CD8-positive, alpha-beta memory T cell (primary cell): Measurements from ENCODE around the gene C6orf62. TPM values are rescaled to one million over a fixed set of nuclear protein-coding genes. Genes with fewer than 3 reads are reported as not detected.
"Not testable (repeated sequence)": the region's sequence is repeated elsewhere in the genome, so short reads cannot be mapped to it uniquely, and the experiment has no call there.

ENCODE experiments used
- CTCF ChIA-PET: fragments of 350-600 bp; sonication (Branson Sonifier 250); formaldehyde crosslinking; loops from one replicate; lab custom pipeline; 2021; ENCODE audit warnings: antibody characterized with exemption; lab: Charles Lee
- POLR2A ChIA-PET: fragments of 350-600 bp; sonication (Branson Sonifier 250); formaldehyde crosslinking; loops from one replicate; lab custom pipeline; 2021; ENCODE audit warnings: antibody characterized with exemption; lab: Charles Lee
- DNase-seq, 5 donors: peaks; one replicate each; pipeline versions ENCODE4 v3.0.0 to v3.0.0-alpha.2; 2020 to 2022; ENCODE audit warnings: mixed read lengths in 1 of 5
- H3K27ac ChIP-seq: one replicate; pipeline ENCODE4 v1.7.0; 2013; ENCODE audit warnings: low read depth, mild to moderate bottlenecking, low read length, moderate library complexity
- H3K27me3 ChIP-seq: 2 replicates; pipeline ENCODE4 v1.7.0; 2013; ENCODE audit warnings: low read length, mild to moderate bottlenecking; ENCODE audit not compliant: insufficient read depth, poor library complexity, severe bottlenecking
- H3K36me3 ChIP-seq: 2 replicates; pipeline ENCODE4 v1.7.0; 2013; ENCODE audit warnings: mild to moderate bottlenecking, low read length, moderate library complexity; ENCODE audit not compliant: insufficient read depth
- H3K4me1 ChIP-seq: 2 replicates; pipeline ENCODE4 v1.7.0; 2013; ENCODE audit warnings: mild to moderate bottlenecking, low read length, moderate library complexity; ENCODE audit not compliant: insufficient read depth
- H3K4me3 ChIP-seq: 2 replicates; pipeline ENCODE4 v1.7.0; 2013; ENCODE audit warnings: mild to moderate bottlenecking, low read length
- H3K9me3 ChIP-seq: 2 replicates; pipeline ENCODE4 v1.7.0; 2013; ENCODE audit warnings: mild to moderate bottlenecking, low read length
- H3K27ac Mint-ChIP-seq, 8 donors: one replicate each; pipeline ENCODE4 v1.8.0; 2020 to 2021; ENCODE audit warnings: mixed read lengths in 8 of 8, mild to moderate bottlenecking in 6 of 8, inconsistent platforms in 3 of 8, moderate library complexity in 3 of 8
- H3K27me3 Mint-ChIP-seq, 2 donors: one replicate each; pipeline ENCODE4 v1.8.0; 2020 to 2021; ENCODE audit warnings: mixed read lengths in 2 of 2, mild to moderate bottlenecking in 1 of 2, moderate library complexity in 1 of 2
- H3K36me3 Mint-ChIP-seq, 3 donors: one replicate each; pipeline ENCODE4 v1.8.0; 2020 to 2021; ENCODE audit warnings: mixed read lengths in 3 of 3, inconsistent platforms in 1 of 3, mild to moderate bottlenecking in 1 of 3
- H3K4me1 Mint-ChIP-seq, 3 donors: one replicate each; pipeline ENCODE4 v1.8.0; 2020 to 2021; ENCODE audit warnings: mixed read lengths in 3 of 3, inconsistent platforms in 1 of 3, mild to moderate bottlenecking in 1 of 3
- H3K4me3 Mint-ChIP-seq, 7 donors: one replicate each; pipeline ENCODE4 v1.8.0; 2020 to 2021; ENCODE audit warnings: mixed read lengths in 7 of 7, mild to moderate bottlenecking in 6 of 7, moderate library complexity in 4 of 7, inconsistent platforms in 2 of 7
- H3K9me3 Mint-ChIP-seq, 5 donors: one replicate each; pipeline ENCODE4 v1.8.0; 2020 to 2022; ENCODE audit warnings: mixed read lengths in 5 of 5, mild to moderate bottlenecking in 3 of 5, moderate library complexity in 2 of 5, inconsistent platforms in 1 of 5
- polyA plus RNA-seq: library from polyadenylated mRNA; unstranded; fragments of 300-500 nt; fragmentation: Illumina TruSeq; gene quantifications from one replicate; pipeline ENCODE4 v1.2.3, GENCODE V29; 2021
- total RNA-seq, 2 experiments: library from RNA; stranded (reverse); gene quantifications; one replicate each; pipeline ENCODE4 v1.2.3, GENCODE V29; 2021

Gene C6orf62
- total and polyA plus RNA-seq, 3 experiments from 2014 or later = 95.1 to 120 (median 95.6) TPM

GRCh38 chr6:24708612-24709011, 10.3 kb downstream of the C6orf62 start:
- POLR2A ChIA-PET = interaction anchor here (1.1 kb wide), 2 partner anchors 10 to 35 kb away, joined by 3 to 6 read pairs; partner anchors contain the start of gene C6orf62
- H3K9me3 ChIP-seq = no peaks in the 10 kb centered on the region
- DNase-seq = no peak
- Mint-ChIP-seq H3K4me1 (peaks cover 39 to 74% (median 69%) of the 10 kb centered on the region in 3 donors), H3K9me3 (no peaks in the 10 kb centered on the region), H3K36me3 (peaks cover 0 to 90% (median 17%) of the 10 kb centered on the region in 3 donors), H3K4me3 (no peak overlapping the region), H3K27me3 (no peaks in the 10 kb centered on the region), H3K27ac (peak overlapping the region in 5 of 8 donors; percentile 10 to 66 (median 53))
- CTCF ChIA-PET = interaction anchor here (0.6 kb wide), 1 partner anchor 125 kb away, joined by 3 read pairs; no protein-coding TSS in a partner anchor
- H3K4me3 ChIP-seq = no peak overlapping the region
- no peaks in the 10 kb centered on the region for H3K27me3 ChIP-seq
- peaks cover 28% of the 10 kb centered on the region for H3K4me1 ChIP-seq
- peaks cover 62% of the 10 kb centered on the region for H3K36me3 ChIP-seq
- H3K27ac ChIP-seq = no peak overlapping the region

GRCh38 chr6:24704468-24704867, 14.5 kb downstream of the C6orf62 start:
- H3K9me3 ChIP-seq = no peaks in the 10 kb centered on the region
- peak overlapping the region in 6 of 8 donors; percentile 17 to 82 (median 36) for H3K27ac Mint-ChIP-seq
- CTCF ChIA-PET = no interaction called here
- peaks cover 20 to 54% (median 50%) of the 10 kb centered on the region in 3 donors for H3K4me1 Mint-ChIP-seq
- peaks cover 53% of the 10 kb centered on the region for H3K36me3 ChIP-seq
- no peaks in the 10 kb centered on the region for H3K4me1 ChIP-seq
- POLR2A ChIA-PET = no interaction called here
- H3K4me3 Mint-ChIP-seq = no peak overlapping the region
- no peak for DNase-seq
- no peak overlapping the region for H3K27ac ChIP-seq
- no peaks in the 10 kb centered on the region for H3K27me3 Mint-ChIP-seq
- no peak overlapping the region for H3K4me3 ChIP-seq
- peaks cover 0 to 84% (median 18%) of the 10 kb centered on the region in 3 donors for H3K36me3 Mint-ChIP-seq
- no peaks in the 10 kb centered on the region for H3K9me3 Mint-ChIP-seq
- H3K27me3 ChIP-seq = no peaks in the 10 kb centered on the region

DNA sequence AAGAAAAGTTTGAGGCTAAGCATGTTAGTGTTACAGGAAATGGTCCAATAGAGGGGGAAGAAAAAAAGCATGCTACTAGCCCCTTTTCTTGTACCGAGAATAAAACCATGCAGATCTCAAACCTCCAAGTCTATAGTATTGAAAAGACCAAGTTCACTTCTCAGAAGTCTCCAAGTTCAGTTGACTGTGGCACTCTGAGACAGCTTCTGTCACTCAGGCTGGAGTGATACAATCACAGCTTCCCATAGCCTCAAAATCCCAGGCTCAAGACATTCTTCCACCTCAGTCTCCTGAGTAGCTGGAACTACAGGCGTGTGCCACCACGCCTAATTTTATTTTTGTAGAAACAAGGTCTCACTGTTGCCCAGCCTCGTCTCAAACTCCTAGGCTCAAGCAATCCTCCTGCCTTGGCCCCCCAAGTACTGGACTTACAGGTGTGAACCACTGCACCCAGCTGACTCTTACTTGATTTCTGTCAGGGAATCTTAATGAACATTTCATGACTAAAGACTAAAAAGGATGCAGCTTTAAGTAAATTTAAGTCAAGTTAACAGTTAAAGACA, 16.2 kb downstream of the C6orf62 start:
- Histone ChIP-seq H3K27ac (no peak overlapping the region), H3K27me3 (no peaks in the 10 kb centered on the region), H3K9me3 (no peaks in the 10 kb centered on the region), H3K4me1 (no peaks in the 10 kb centered on the region), H3K4me3 (no peak overlapping the region), H3K36me3 (peaks cover 37% of the 10 kb centered on the region)
- no peak for DNase-seq
- ChIA-PET POLR2A (interaction anchor here (0.8 kb wide), 1 partner anchor 8 kb away, joined by 3 read pairs; no protein-coding TSS in a partner anchor), CTCF (interaction anchor here (3.1 kb wide), 1 partner anchor 122 kb away, joined by 10 read pairs; no protein-coding TSS in a partner anchor)
- no peaks in the 10 kb centered on the region for H3K27me3 Mint-ChIP-seq
- H3K36me3 Mint-ChIP-seq = peaks cover 0 to 71% (median 18%) of the 10 kb centered on the region in 3 donors
- no peaks in the 10 kb centered on the region for H3K9me3 Mint-ChIP-seq
- no peak overlapping the region for H3K4me3 Mint-ChIP-seq
- H3K27ac Mint-ChIP-seq = peak overlapping the region; percentile 42 to 89 (median 64)
- H3K4me1 Mint-ChIP-seq = peaks cover 14 to 47% (median 44%) of the 10 kb centered on the region in 3 donors

DNA sequence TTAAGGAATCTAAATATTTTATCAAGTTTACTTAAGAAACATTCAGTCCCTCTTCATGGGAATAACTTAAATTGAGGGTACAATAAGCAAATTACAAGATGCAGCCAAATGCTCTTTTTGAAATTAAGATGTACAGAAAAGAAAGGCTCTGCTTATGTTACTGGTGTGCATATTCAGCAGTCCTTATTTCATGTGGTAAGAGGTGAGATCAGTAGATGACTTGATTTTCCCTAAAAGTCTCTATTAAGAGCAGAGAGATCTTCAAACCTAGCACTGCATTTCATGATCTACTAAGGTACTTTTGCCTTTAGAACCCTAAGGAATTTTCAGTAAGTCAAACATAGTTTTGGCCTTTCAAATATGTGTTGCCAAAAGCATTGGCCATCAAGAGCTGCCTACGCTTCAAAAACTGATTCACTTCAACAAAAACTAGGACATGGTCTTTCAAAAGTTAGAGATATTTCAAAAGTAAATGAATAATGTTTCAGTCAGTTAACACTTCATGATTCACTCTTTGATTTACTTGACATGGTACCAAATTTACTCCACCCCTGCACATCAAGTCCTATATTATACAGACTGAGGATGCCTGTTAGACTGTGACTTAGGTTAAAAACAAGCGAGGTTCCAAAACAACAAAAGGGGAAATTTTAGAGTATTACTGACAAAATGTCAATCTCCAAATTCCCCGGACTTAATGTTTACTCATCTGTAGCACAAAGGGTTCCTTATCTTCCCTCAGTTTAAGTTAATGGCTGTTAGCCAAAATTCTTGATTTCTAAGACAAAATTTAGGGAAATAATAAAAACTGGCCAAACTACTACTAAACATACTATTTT, 19.2 kb downstream of the C6orf62 start:
- H3K4me1 Mint-ChIP-seq = peaks cover 12 to 31% (median 28%) of the 10 kb centered on the region in 3 donors
- no peaks in the 10 kb centered on the region for H3K9me3 Mint-ChIP-seq
- Histone ChIP-seq H3K36me3 (peaks cover 12% of the 10 kb centered on the region), H3K9me3 (no peaks in the 10 kb centered on the region), H3K4me3 (no peak overlapping the region), H3K27ac (no peak overlapping the region), H3K27me3 (no peaks in the 10 kb centered on the region), H3K4me1 (no peaks in the 10 kb centered on the region)
- H3K27ac Mint-ChIP-seq = peak overlapping the region in 7 of 8 donors; percentile 25 to 80 (median 48)
- no peaks in the 10 kb centered on the region for H3K27me3 Mint-ChIP-seq
- H3K36me3 Mint-ChIP-seq = peaks cover 0 to 44% (median 6%) of the 10 kb centered on the region in 3 donors
- H3K4me3 Mint-ChIP-seq = no peak overlapping the region
- CTCF ChIA-PET = no interaction called here
- no peak for DNase-seq
- POLR2A ChIA-PET = interaction anchor here (1.0 kb wide), 1 partner anchor 115 kb away, joined by 4 read pairs; no protein-coding TSS in a partner anchor

DNA sequence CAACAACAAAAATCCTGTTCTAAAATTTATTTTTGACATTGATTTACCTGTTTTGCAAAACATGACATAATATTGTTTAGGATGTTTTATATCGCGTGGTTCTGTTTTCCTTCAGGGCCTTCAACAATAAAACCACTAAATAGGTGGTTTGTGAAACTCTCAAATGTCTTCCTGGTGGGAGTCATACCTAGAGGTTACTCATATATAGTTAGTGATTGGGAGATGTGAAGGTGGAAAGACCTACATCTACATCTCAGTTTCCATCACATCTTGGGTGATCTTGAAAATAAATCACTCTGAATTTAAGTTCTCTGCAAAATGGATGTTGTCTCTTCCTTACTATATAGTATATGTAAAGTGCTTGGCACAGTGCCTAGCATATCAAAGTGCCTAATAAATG, 22.9 kb downstream of the C6orf62 start:
- peaks cover 0 to 14% (median 3%) of the 10 kb centered on the region in 3 donors for H3K36me3 Mint-ChIP-seq
- peaks cover 4% of the 10 kb centered on the region for H3K36me3 ChIP-seq
- H3K27me3 ChIP-seq = no peaks in the 10 kb centered on the region
- no peak overlapping the region for H3K27ac ChIP-seq
- H3K27me3 Mint-ChIP-seq = no peaks in the 10 kb centered on the region
- no peaks in the 10 kb centered on the region for H3K4me1 ChIP-seq
- H3K4me1 Mint-ChIP-seq = peaks cover 5 to 23% (median 23%) of the 10 kb centered on the region in 3 donors
- ChIA-PET POLR2A (no interaction called here), CTCF (interaction anchor here (0.8 to 1.8 kb wide), 3 partner anchors 16 to 116 kb away, joined by 3 to 5 read pairs (median 3); no protein-coding TSS in a partner anchor)
- no peak overlapping the region for H3K4me3 Mint-ChIP-seq
- DNase-seq = no peak
- H3K27ac Mint-ChIP-seq = peak overlapping the region in 2 of 8 donors; percentile 40 to 90
- H3K4me3 ChIP-seq = no peak overlapping the region
- H3K9me3 ChIP-seq = no peaks in the 10 kb centered on the region
- no peaks in the 10 kb centered on the region for H3K9me3 Mint-ChIP-seq

DNA sequence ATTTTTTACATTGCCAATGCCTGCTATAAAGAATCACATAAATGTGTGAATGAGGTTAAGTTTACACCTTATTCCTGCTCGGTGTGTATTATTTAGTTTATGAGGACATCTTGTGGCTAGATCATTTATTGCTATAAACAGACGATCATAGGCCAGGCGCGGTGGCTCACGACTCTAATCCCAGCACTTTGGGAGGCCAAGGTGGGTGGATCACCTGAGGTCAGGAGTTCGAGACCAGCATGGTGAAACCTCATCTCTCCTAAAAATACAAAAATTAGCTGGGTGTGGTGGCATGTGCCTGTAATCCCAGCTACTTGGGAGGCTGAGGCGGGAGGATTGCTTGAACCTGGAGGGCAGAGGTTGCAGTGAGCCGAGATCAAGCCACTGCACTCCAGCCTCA, 23.3 kb downstream of the C6orf62 start:
- H3K4me3 ChIP-seq, H3K36me3 ChIP-seq, H3K9me3 ChIP-seq, POLR2A ChIA-PET, H3K27me3 ChIP-seq, H3K27ac ChIP-seq, H3K4me1 ChIP-seq, H3K9me3 Mint-ChIP-seq, H3K27me3 Mint-ChIP-seq, H3K4me3 Mint-ChIP-seq: not testable (repeated sequence)
- Mint-ChIP-seq H3K27ac (peak overlapping the region in 3 of 8 donors; percentile 23 to 61 (median 53)), H3K36me3 (peaks cover 0 to 11% (median 0%) of the 10 kb centered on the region in 3 donors), H3K4me1 (peaks cover 4 to 20% (median 19%) of the 10 kb centered on the region in 3 donors)
- peak; percentile 4 to 60 (median 44) for DNase-seq
- CTCF ChIA-PET = interaction anchor here (0.8 to 2.9 kb wide), 4 partner anchors 17 to 116 kb away, joined by 3 to 14 read pairs (median 4); no protein-coding TSS in a partner anchor

DNA sequence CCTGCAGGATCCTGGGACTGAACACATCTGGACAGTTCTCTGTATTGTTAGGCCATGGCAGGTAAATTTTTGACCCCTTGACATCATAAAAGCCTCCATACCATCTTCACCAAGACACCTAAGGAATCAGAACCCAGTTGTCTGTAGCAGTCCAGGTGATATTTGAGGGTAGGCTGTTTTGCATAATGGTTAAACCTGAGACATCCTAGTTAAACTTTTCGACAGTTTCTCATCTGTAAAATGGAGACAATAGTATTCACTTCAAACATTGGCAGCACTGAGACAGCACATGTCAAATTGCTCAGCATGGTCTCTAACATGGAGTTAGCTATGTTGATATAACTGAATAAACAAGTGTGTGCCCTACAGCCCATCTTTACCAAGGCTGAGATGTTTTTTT, 24.8 kb downstream of the C6orf62 start:
- H3K36me3 Mint-ChIP-seq = peaks cover 0 to 3% (median 0%) of the 10 kb centered on the region in 3 donors
- CTCF ChIA-PET = interaction anchor here (1.1 to 2.9 kb wide), 2 partner anchors 113 to 264 kb away, joined by 3 to 14 read pairs; no protein-coding TSS in a partner anchor
- H3K4me1 ChIP-seq = no peaks in the 10 kb centered on the region
- no peaks in the 10 kb centered on the region for H3K27me3 Mint-ChIP-seq
- no peak overlapping the region for H3K27ac Mint-ChIP-seq
- DNase-seq = no peak
- no peak overlapping the region for H3K4me3 Mint-ChIP-seq
- no peaks in the 10 kb centered on the region for H3K9me3 Mint-ChIP-seq
- POLR2A ChIA-PET = no interaction called here
- H3K36me3 ChIP-seq = peaks cover 4% of the 10 kb centered on the region
- H3K27me3 ChIP-seq = no peaks in the 10 kb centered on the region
- H3K4me3 ChIP-seq = no peak overlapping the region
- H3K27ac ChIP-seq = no peak overlapping the region
- no peaks in the 10 kb centered on the region for H3K9me3 ChIP-seq
- peaks cover 4 to 14% (median 13%) of the 10 kb centered on the region in 3 donors for H3K4me1 Mint-ChIP-seq
